GM10266 (cell line): ENCODE measurements around the gene ZBTB22.

Experiments used
- DNase-seq: peaks from one replicate; pipeline ENCODE4 v3.0.0; 2012; ENCODE audit errors: extremely low spot score
- CTCF ChIP-seq: IDR thresholded peaks from 2 replicates; pipeline ENCODE4 v1.5.1; 2012; ENCODE audit warnings: mild to moderate bottlenecking, low read depth; ENCODE audit not compliant: control insufficient read depth, insufficient read depth; ENCODE audit errors: missing control alignments

Gene ZBTB22

GRCh38 chr6:33314515-33314942 is 3.0 kb downstream of the ZBTB22 start:
- DNase-seq, result peak; percentile 77
- no peak for TF ChIP-seq CTCF

GRCh38 chr6:33313709-33314514 is 3.6 kb downstream of the ZBTB22 start, which contains the start of gene TAPBP:
TAPBP (minus strand) TSS chr6:33314078; CDS start chr6:33314041, 37 bp downstream.
- no peak for TF ChIP-seq CTCF
- peak; percentile 89 for DNase-seq

GRCh38 chr6:33313105-33313708 is 4.3 kb downstream of the ZBTB22 start:
- TF ChIP-seq CTCF, result no peak
- DNase-seq, result peak; percentile 38

- no peak for TF ChIP-seq CTCF
- DNase-seq, result peak; percentile 87
These were observed 5.0 kb downstream of the ZBTB22 start for GRCh38 chr6:33312361-33313104.

- no peak for DNase-seq
- TF ChIP-seq CTCF, result no peak
These were observed 11.2 kb downstream of the ZBTB22 start for GRCh38 chr6:33306356-33306755.

- no peak for DNase-seq
- no peak for TF ChIP-seq CTCF
These were observed 12.5 kb downstream of the ZBTB22 start for GRCh38 chr6:33305052-33305451.
